Aorta (tissue), 5 donors: ENCODE results near the gene TRIP4. TPM values are rescaled to one million over a fixed set of nuclear protein-coding genes. Genes with fewer than 3 reads are reported as not detected.
"Not testable (repeated sequence)": the region's sequence is repeated elsewhere in the genome, so short reads cannot be mapped to it uniquely, and the experiment has no call there.

Source experiments
- ATAC-seq: fragments of 200-7000 bp; cut with Tn5 transposase; one replicate; pipeline ENCODE4 v1.9.1; 2022; ENCODE audit warnings: moderate library complexity; ENCODE audit not compliant: low FRiP score
- DNase-seq, 2 donors: peaks; one replicate each; pipeline ENCODE4 v3.0.0-alpha.2; 2020
- H3K27ac ChIP-seq, 2 donors: one replicate each; pipeline ENCODE4 v1.5.1; 2013; ENCODE audit warnings: low read length in 2 of 2, mild to moderate bottlenecking in 2 of 2, moderate library complexity in 2 of 2, control low read depth in 1 of 2, inconsistent platforms in 1 of 2, low read depth in 1 of 2
- H3K27me3 ChIP-seq, 2 donors: one replicate each; pipeline ENCODE4 v1.6.1; 2013; ENCODE audit warnings: control low read depth in 1 of 2, low read length in 1 of 2, mild to moderate bottlenecking in 1 of 2, moderate library complexity in 1 of 2; ENCODE audit not compliant: insufficient read depth in 2 of 2, control insufficient read depth in 1 of 2
- H3K36me3 ChIP-seq, 2 donors: one replicate each; pipeline ENCODE4 v1.6.1; 2013; ENCODE audit warnings: control low read depth in 1 of 2, low read length in 1 of 2, mild to moderate bottlenecking in 1 of 2; ENCODE audit not compliant: insufficient read depth in 2 of 2, control insufficient read depth in 1 of 2
- H3K4me1 ChIP-seq, 2 donors: one replicate each; pipeline ENCODE4 v1.6.1; 2013; ENCODE audit warnings: low read length in 2 of 2, control low read depth in 1 of 2, mild to moderate bottlenecking in 1 of 2, moderate library complexity in 1 of 2; ENCODE audit not compliant: insufficient read depth in 2 of 2, control insufficient read depth in 1 of 2
- H3K4me3 ChIP-seq, 2 donors: one replicate each; pipeline ENCODE4 v1.5.1; 2013; ENCODE audit warnings: low read length in 2 of 2, control low read depth in 1 of 2, mild to moderate bottlenecking in 1 of 2
- H3K9me3 ChIP-seq: one replicate; pipeline ENCODE4 v1.6.1; 2013; ENCODE audit warnings: mild to moderate bottlenecking, low read length; ENCODE audit not compliant: control insufficient read depth
- WGBS, 2 donors: extraction: QIAGEN DNeasy Blood & Tissue Kit; methylation state at CpG; one replicate each; pipeline ENCODE4 v1.1.7; 2013; 5-methylcytosine and 5-hydroxymethylcytosine counted together
- intact Hi-C, 2 donors: fragments of 100-400 bp; cut with DNase I; formaldehyde crosslinking; loops; one replicate each; pipeline versions ENCODE4 v1.14.2 to v1.15.0; 2022
- polyA plus RNA-seq, 2 donors: library from polyadenylated mRNA; stranded (reverse); fragments of 200-250 nt; gene quantifications; one replicate each; pipeline ENCODE4 v1.2.3, GENCODE V29; 2013
- total RNA-seq, 2 donors: library from RNA; stranded (reverse); fragmentation: NEBNext Ultra II Directional; extraction: Animal tissue kit (Norgen Biotek cat#: 25700); gene quantifications; one replicate each; pipeline ENCODE4 v1.2.1, GENCODE V29; 2021
- donor health status: healthy with polysubstance abuse.
- donor health status: Bipolar disorder and iron deficiency.
- donor health status: DM: no; HTN: no; CAD: no.
- donor health status: DM: no; HTN: no; CAD: no.
- donor health status: DM: yes; HTN: yes; CAD: no.

Gene TRIP4
- total and polyA plus RNA-seq, 4 donors, result 23.3 to 31.2 (median 26.8) TPM

- Histone ChIP-seq H3K9me3 (no peaks in the 10 kb centered on the region), H3K4me1 (no peaks in the 10 kb centered on the region), H3K27ac (no peak overlapping the region), H3K27me3 (no peaks in the 10 kb centered on the region), H3K4me3 (no peak overlapping the region), H3K36me3 (no peaks in the 10 kb centered on the region)
- 92 to 96% methylated on average over 8 of the region's 8 CpGs for WGBS, 2 donors
- ATAC-seq (no peak), DNase-seq (no peak)
- intact Hi-C loops, result no loop called here
Measured at GRCh38 chr15:64373360-64373759, 14.3 kb upstream of the TRIP4 start.

GRCh38 chr15:64379216-64379960 is 8.2 kb upstream of the TRIP4 start:
- H3K4me3 ChIP-seq, result no peak overlapping the region
- 64 to 69% methylated on average over 9 of the region's 9 CpGs for WGBS, 2 donors
- DNase-seq, result no peak

GRCh38 chr15:64380130-64380870 is 7.3 kb upstream of the TRIP4 start:
- not testable (repeated sequence) for H3K27me3 ChIP-seq, H3K36me3 ChIP-seq, DNase-seq, H3K4me3 ChIP-seq, H3K9me3 ChIP-seq, H3K27ac ChIP-seq, H3K4me1 ChIP-seq, ATAC-seq
- 57 to 58% methylated on average over 11 of the region's 11 CpGs for WGBS, 2 donors
- intact Hi-C loops, result loop anchor here in 1 of 2 donors (10.0 kb wide), 1 partner anchor 215 kb away; the partner anchor contains the start of gene PPIB

More at GRCh38 chr15:64379216-64379960, 8.2 kb upstream of the TRIP4 start:
- H3K27ac ChIP-seq, result no peak overlapping the region
- H3K9me3 ChIP-seq, result no peaks in the 10 kb centered on the region
- ATAC-seq, result no peak
- no peaks in the 10 kb centered on the region for H3K27me3 ChIP-seq
- no peaks in the 10 kb centered on the region for H3K4me1 ChIP-seq
- intact Hi-C loops, result no loop called here
- no peaks in the 10 kb centered on the region for H3K36me3 ChIP-seq

GRCh38 chr15:64381000-64381751 is 6.5 kb upstream of the TRIP4 start, which contains the start of gene PCLAF:
PCLAF (minus strand) TSS chr15:64381441; CDS start chr15:64381371, 70 bp downstream.
- peak within 1 kb of the TSS; percentile 56 to 60 for H3K4me3 ChIP-seq
- H3K4me1 ChIP-seq, result no peaks in the 10 kb centered on the region
- WGBS, 2 donors, result 0 to 1% methylated on average over 38 of the region's 38 CpGs
- H3K27me3 ChIP-seq, result no peaks in the 10 kb centered on the region
- no peak within 1 kb of the TSS for H3K27ac ChIP-seq
- peak; percentile 97 for DNase-seq
- ATAC-seq, result peak; percentile 97
- intact Hi-C loops, result loop anchor here in 1 of 2 donors (10.0 kb wide), 1 partner anchor 216 kb away; the partner anchor contains the start of gene PPIB
- no peaks in the 10 kb centered on the region for H3K9me3 ChIP-seq
- H3K36me3 ChIP-seq, result no peaks in the 10 kb centered on the region

GRCh38 chr15:64383760-64384159 is 3.9 kb upstream of the TRIP4 start:
- Histone ChIP-seq H3K4me3 (no peak overlapping the region), H3K27me3 (no peaks in the 10 kb centered on the region), H3K9me3 (no peaks in the 10 kb centered on the region), H3K36me3 (no peaks in the 10 kb centered on the region), H3K4me1 (peaks cover 0 to under 1% of the 10 kb centered on the region in 2 donors), H3K27ac (no peak overlapping the region)
- ATAC-seq, result no peak
- DNase-seq, result no peak
- intact Hi-C loops, result loop anchor here in 1 of 2 donors (10.0 kb wide), 1 partner anchor 219 kb away; the partner anchor contains the start of gene PPIB
- WGBS, 2 donors, result 83 to 84% methylated on average over 2 of the region's 2 CpGs

GRCh38 chr15:64386291-64386690 is 1.3 kb upstream of the TRIP4 start:
- ATAC-seq (no peak), DNase-seq (no peak)
- WGBS, 2 donors, result 90 to 94% methylated on average over 7 of the region's 7 CpGs

GRCh38 chr15:64389036-64389435 is 1.4 kb downstream of the TRIP4 start:
- no peaks in the 10 kb centered on the region for H3K9me3 ChIP-seq
- H3K27me3 ChIP-seq, result no peaks in the 10 kb centered on the region
- H3K27ac ChIP-seq, result no peak overlapping the region
- WGBS, 2 donors, result 84 to 85% methylated on average over 5 of the region's 5 CpGs
- intact Hi-C loops, result loop anchor here in 1 of 2 donors (10.0 kb wide), 1 partner anchor 224 kb away; the partner anchor contains the start of gene PPIB
- no peak overlapping the region for H3K4me3 ChIP-seq
- H3K36me3 ChIP-seq, result no peaks in the 10 kb centered on the region
- ATAC-seq (no peak), DNase-seq (no peak)
- H3K4me1 ChIP-seq, result peaks cover 0 to 3% of the 10 kb centered on the region in 2 donors

More at GRCh38 chr15:64386291-64386690, 1.3 kb upstream of the TRIP4 start:
- no peaks in the 10 kb centered on the region for H3K9me3 ChIP-seq
- no peak overlapping the region for H3K4me3 ChIP-seq
- H3K36me3 ChIP-seq, result no peaks in the 10 kb centered on the region
- H3K27ac ChIP-seq, result no peak overlapping the region
- intact Hi-C loops, result loop anchor here in 1 of 2 donors (10.0 kb wide), 1 partner anchor 221 kb away; the partner anchor contains the start of gene PPIB
- H3K4me1 ChIP-seq, result peaks cover 0 to 3% of the 10 kb centered on the region in 2 donors
- H3K27me3 ChIP-seq, result no peaks in the 10 kb centered on the region

GRCh38 chr15:64392471-64392870 is 4.8 kb downstream of the TRIP4 start:
- H3K4me1 ChIP-seq, H3K4me3 ChIP-seq, intact Hi-C loops, H3K36me3 ChIP-seq, H3K27me3 ChIP-seq, H3K27ac ChIP-seq, ATAC-seq, DNase-seq, H3K9me3 ChIP-seq: not testable (repeated sequence)
- WGBS, 2 donors, result 80 to 82% methylated on average over 3 of the region's 3 CpGs
